Measurements from ENCODE around the gene MAN1A1. TPM values are rescaled to one million over a fixed set of nuclear protein-coding genes. Genes with fewer than 3 reads are reported as not detected.

MAN1A1 gene
- total and polyA plus RNA-seq, 2 experiments from 2014 or later, result 2.0 to 8.7 TPM

DNA sequence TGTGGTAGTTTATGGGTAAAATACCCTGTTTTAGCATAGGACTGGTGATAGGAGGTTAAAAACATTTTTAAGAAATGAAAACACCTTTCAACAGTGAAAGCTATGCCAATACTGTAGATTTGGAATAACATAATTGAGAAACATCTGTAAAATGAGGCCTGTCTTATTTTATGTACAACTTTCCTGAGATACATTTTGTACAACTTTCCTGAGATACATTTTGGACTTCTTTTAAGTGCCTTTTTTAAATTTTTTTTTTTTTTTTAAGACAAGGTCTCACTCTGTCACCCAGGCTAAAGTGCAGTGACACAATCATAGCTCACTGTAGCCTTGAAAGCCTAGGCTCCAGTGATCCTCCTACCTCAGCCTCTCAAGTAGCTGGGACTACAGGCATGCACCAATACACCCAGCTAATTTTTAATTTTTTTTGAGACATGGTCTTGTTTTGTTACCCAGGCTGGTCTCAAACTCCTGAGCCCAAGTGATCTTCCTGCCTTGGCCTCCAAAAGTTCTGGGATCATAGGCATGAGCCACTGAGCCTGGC, 84.6 kb downstream of the MAN1A1 start:
- ATAC-seq, result no peak
- H4K20me1 ChIP-seq (replicated peaks; ENCODE audit: insufficient read depth), result no peaks in the 10 kb centered on the region
- TF ChIP-seq, protein P1, sequence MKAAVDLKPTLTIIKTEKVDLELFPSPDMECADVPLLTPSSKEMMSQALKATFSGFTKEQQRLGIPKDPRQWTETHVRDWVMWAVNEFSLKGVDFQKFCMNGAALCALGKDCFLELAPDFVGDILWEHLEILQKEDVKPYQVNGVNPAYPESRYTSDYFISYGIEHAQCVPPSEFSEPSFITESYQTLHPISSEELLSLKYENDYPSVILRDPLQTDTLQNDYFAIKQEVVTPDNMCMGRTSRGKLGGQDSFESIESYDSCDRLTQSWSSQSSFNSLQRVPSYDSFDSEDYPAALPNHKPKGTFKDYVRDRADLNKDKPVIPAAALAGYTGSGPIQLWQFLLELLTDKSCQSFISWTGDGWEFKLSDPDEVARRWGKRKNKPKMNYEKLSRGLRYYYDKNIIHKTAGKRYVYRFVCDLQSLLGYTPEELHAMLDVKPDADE (IDR thresholded peaks at IDR 0.05), result no peak
- TF ChIP-seq NANOG (IDR thresholded peaks at IDR 0.05; ENCODE audit: borderline replicate concordance), result no peak
- TF ChIP-seq JUNB (IDR thresholded peaks at IDR 0.05; ENCODE audit: unreplicated experiment), result no peak
- TF ChIP-seq EZH2phosphoT487 (IDR thresholded peaks at IDR 0.05; ENCODE audit: unreplicated experiment), result no peak
- TF ChIP-seq, protein P2, sequence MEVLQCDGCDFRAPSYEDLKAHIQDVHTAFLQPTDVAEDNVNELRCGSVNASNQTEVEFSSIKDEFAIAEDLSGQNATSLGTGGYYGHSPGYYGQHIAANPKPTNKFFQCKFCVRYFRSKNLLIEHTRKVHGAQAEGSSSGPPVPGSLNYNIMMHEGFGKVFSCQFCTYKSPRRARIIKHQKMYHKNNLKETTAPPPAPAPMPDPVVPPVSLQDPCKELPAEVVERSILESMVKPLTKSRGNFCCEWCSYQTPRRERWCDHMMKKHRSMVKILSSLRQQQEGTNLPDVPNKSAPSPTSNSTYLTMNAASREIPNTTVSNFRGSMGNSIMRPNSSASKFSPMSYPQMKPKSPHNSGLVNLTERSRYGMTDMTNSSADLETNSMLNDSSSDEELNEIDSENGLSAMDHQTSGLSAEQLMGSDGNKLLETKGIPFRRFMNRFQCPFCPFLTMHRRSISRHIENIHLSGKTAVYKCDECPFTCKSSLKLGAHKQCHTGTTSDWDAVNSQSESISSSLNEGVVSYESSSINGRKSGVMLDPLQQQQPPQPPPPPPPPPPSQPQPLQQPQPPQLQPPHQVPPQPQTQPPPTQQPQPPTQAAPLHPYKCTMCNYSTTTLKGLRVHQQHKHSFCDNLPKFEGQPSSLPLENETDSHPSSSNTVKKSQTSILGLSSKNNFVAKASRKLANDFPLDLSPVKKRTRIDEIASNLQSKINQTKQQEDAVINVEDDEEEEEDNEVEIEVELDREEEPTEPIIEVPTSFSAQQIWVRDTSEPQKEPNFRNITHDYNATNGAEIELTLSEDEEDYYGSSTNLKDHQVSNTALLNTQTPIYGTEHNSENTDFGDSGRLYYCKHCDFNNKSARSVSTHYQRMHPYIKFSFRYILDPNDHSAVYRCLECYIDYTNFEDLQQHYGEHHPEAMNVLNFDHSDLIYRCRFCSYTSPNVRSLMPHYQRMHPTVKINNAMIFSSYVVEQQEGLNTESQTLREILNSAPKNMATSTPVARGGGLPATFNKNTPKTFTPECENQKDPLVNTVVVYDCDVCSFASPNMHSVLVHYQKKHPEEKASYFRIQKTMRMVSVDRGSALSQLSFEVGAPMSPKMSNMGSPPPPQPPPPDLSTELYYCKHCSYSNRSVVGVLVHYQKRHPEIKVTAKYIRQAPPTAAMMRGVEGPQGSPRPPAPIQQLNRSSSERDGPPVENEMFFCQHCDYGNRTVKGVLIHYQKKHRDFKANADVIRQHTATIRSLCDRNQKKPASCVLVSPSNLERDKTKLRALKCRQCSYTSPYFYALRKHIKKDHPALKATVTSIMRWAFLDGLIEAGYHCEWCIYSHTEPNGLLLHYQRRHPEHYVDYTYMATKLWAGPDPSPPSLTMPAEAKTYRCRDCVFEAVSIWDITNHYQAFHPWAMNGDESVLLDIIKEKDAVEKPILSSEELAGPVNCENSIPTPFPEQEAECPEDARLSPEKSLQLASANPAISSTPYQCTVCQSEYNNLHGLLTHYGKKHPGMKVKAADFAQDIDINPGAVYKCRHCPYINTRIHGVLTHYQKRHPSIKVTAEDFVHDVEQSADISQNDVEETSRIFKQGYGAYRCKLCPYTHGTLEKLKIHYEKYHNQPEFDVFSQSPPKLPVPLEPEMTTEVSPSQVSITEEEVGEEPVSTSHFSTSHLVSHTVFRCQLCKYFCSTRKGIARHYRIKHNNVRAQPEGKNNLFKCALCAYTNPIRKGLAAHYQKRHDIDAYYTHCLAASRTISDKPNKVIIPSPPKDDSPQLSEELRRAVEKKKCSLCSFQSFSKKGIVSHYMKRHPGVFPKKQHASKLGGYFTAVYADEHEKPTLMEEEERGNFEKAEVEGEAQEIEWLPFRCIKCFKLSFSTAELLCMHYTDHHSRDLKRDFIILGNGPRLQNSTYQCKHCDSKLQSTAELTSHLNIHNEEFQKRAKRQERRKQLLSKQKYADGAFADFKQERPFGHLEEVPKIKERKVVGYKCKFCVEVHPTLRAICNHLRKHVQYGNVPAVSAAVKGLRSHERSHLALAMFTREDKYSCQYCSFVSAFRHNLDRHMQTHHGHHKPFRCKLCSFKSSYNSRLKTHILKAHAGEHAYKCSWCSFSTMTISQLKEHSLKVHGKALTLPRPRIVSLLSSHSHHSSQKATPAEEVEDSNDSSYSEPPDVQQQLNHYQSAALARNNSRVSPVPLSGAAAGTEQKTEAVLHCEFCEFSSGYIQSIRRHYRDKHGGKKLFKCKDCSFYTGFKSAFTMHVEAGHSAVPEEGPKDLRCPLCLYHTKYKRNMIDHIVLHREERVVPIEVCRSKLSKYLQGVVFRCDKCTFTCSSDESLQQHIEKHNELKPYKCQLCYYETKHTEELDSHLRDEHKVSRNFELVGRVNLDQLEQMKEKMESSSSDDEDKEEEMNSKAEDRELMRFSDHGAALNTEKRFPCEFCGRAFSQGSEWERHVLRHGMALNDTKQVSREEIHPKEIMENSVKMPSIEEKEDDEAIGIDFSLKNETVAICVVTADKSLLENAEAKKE (CRISPR knock-in tag; IDR thresholded peaks at IDR 0.05), result no peak
- TF ChIP-seq ZNF114 (CRISPR knock-in tag; IDR thresholded peaks at IDR 0.05), result no peak
- TF ChIP-seq, protein P3, sequence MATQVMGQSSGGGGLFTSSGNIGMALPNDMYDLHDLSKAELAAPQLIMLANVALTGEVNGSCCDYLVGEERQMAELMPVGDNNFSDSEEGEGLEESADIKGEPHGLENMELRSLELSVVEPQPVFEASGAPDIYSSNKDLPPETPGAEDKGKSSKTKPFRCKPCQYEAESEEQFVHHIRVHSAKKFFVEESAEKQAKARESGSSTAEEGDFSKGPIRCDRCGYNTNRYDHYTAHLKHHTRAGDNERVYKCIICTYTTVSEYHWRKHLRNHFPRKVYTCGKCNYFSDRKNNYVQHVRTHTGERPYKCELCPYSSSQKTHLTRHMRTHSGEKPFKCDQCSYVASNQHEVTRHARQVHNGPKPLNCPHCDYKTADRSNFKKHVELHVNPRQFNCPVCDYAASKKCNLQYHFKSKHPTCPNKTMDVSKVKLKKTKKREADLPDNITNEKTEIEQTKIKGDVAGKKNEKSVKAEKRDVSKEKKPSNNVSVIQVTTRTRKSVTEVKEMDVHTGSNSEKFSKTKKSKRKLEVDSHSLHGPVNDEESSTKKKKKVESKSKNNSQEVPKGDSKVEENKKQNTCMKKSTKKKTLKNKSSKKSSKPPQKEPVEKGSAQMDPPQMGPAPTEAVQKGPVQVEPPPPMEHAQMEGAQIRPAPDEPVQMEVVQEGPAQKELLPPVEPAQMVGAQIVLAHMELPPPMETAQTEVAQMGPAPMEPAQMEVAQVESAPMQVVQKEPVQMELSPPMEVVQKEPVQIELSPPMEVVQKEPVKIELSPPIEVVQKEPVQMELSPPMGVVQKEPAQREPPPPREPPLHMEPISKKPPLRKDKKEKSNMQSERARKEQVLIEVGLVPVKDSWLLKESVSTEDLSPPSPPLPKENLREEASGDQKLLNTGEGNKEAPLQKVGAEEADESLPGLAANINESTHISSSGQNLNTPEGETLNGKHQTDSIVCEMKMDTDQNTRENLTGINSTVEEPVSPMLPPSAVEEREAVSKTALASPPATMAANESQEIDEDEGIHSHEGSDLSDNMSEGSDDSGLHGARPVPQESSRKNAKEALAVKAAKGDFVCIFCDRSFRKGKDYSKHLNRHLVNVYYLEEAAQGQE (IDR thresholded peaks at IDR 0.05; ENCODE audit: unreplicated experiment), result no peak
- no peak for TF ChIP-seq CREB1 (CRISPR knock-in tag; IDR thresholded peaks at IDR 0.05; ENCODE audit: low read depth)
- no peak for TF ChIP-seq EZH2 (IDR thresholded peaks at IDR 0.05; ENCODE audit: low read depth, unreplicated experiment)
- no peak for TF ChIP-seq ZNF331 (CRISPR knock-in tag; IDR thresholded peaks at IDR 0.05; ENCODE audit: low read depth)
- no peak for TF ChIP-seq STAT1 (IDR thresholded peaks at IDR 0.05; ENCODE audit: unreplicated experiment)
- TF ChIP-seq, protein P4, sequence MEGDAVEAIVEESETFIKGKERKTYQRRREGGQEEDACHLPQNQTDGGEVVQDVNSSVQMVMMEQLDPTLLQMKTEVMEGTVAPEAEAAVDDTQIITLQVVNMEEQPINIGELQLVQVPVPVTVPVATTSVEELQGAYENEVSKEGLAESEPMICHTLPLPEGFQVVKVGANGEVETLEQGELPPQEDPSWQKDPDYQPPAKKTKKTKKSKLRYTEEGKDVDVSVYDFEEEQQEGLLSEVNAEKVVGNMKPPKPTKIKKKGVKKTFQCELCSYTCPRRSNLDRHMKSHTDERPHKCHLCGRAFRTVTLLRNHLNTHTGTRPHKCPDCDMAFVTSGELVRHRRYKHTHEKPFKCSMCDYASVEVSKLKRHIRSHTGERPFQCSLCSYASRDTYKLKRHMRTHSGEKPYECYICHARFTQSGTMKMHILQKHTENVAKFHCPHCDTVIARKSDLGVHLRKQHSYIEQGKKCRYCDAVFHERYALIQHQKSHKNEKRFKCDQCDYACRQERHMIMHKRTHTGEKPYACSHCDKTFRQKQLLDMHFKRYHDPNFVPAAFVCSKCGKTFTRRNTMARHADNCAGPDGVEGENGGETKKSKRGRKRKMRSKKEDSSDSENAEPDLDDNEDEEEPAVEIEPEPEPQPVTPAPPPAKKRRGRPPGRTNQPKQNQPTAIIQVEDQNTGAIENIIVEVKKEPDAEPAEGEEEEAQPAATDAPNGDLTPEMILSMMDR (conservative IDR thresholded peaks at IDR 0.05; ENCODE audit: low read depth in 2 of 2), result no peak
- no peak for TF ChIP-seq POLR2AphosphoS5 (IDR thresholded peaks at IDR 0.05; ENCODE audit: low read depth)
- Mint-ChIP-seq H3K4me1 (no peaks in the 10 kb centered on the region), H3K27me3 (ENCODE audit: insufficient read depth, low read depth, poor library complexity) (no peaks in the 10 kb centered on the region), H3K9me3 (no peaks in the 10 kb centered on the region), H3K36me3 (ENCODE audit: low read depth) (peaks cover 3% of the 10 kb centered on the region; the same call in 1 of the 3 replicates), H3K4me3 (no peak overlapping the region), H3K27ac (no peak overlapping the region)
- H3K4me1 ChIP-seq (ENCODE audit: insufficient read depth), result no peaks in the 10 kb centered on the region
- no peak overlapping the region for H3K27ac ChIP-seq (ENCODE audit: low read depth)
- DNase-seq (ENCODE audit: low spot score), result no peak
- H2AFZ ChIP-seq, result no peak overlapping the region
- no peaks in the 10 kb centered on the region for H3F3A ChIP-seq (replicated peaks; ENCODE audit: low read depth)
- no peaks in the 10 kb centered on the region for H3K9me2 ChIP-seq (ENCODE audit: insufficient read depth)
- no peak overlapping the region for H3K4me3 ChIP-seq
- H3K27me3 ChIP-seq (ENCODE audit: insufficient read depth), result no peaks in the 10 kb centered on the region
- no peaks in the 10 kb centered on the region for H3K79me2 ChIP-seq (replicated peaks; ENCODE audit: insufficient read depth)
- H3K4me2 ChIP-seq, result no peak overlapping the region
- H3K36me3 ChIP-seq (ENCODE audit: insufficient read depth), result no peaks in the 10 kb centered on the region
